Ramos (cell line): Measurements from ENCODE around the gene ABCD1.
"Not testable (repeated sequence)": the region's sequence is repeated elsewhere in the genome, so short reads cannot be mapped to it uniquely, and the experiment has no call there.

ENCODE experiments used
- in situ Hi-C: fragments of 300-500 bp; cut with MboI; formaldehyde crosslinking; loops from one replicate; pipeline ENCODE4 v1.14.3; 2022; ENCODE audit warnings: low sequenced_read_pairs; ENCODE audit not compliant: unreplicated experiment

The ABCD1 gene

GRCh38 chrX:153724252-153725038 lies at the start of gene ABCD1, which contains the start of gene BCAP31:
ABCD1 (plus strand) TSS chrX:153724856; CDS start chrX:153725267, 411 bp downstream.
BCAP31 (minus strand) TSS chrX:153724387; CDS start chrX:153723244, 1,143 bp downstream.
- in situ Hi-C loops: loop anchor here (25.0 kb wide), 1 partner anchor 813 kb away; the partner anchor contains the start of genes G6PD and IKBKG

- in situ Hi-C loops: no loop called here
Measured at GRCh38 chrX:153681175-153681574, 43.5 kb upstream of the ABCD1 start.

- in situ Hi-C loops: not testable (repeated sequence)
Measured at GRCh38 chrX:153683486-153683885, 41.2 kb upstream of the ABCD1 start.

GRCh38 chrX:153684467-153685155 lies 40.0 kb upstream of the ABCD1 start:
- in situ Hi-C loops: no loop called here

- in situ Hi-C loops: no loop called here
Measured at GRCh38 chrX:153685156-153685536, 39.5 kb upstream of the ABCD1 start.

GRCh38 chrX:153685751-153686696 lies 38.6 kb upstream of the ABCD1 start:
- in situ Hi-C loops: no loop called here

GRCh38 chrX:153686711-153687110 lies 37.9 kb upstream of the ABCD1 start:
- in situ Hi-C loops: no loop called here

- in situ Hi-C loops: no loop called here
Measured at GRCh38 chrX:153687121-153688039, 37.3 kb upstream of the ABCD1 start, which contains the start of gene SLC6A8. SLC6A8 (plus strand) TSS chrX:153687926; CDS start chrX:153688575, 649 bp downstream.

- in situ Hi-C loops: no loop called here
Measured at GRCh38 chrX:153688071-153688470, 36.6 kb upstream of the ABCD1 start.

- in situ Hi-C loops: no loop called here
Measured at GRCh38 chrX:153688506-153688905, 36.1 kb upstream of the ABCD1 start.

GRCh38 chrX:153688911-153689590 lies 35.6 kb upstream of the ABCD1 start:
- in situ Hi-C loops: no loop called here

- in situ Hi-C loops: no loop called here
Measured at GRCh38 chrX:153689654-153690465, 34.8 kb upstream of the ABCD1 start.

- in situ Hi-C loops: no loop called here
Measured at GRCh38 chrX:153690466-153690865, 34.2 kb upstream of the ABCD1 start.

GRCh38 chrX:153691032-153691827 lies 33.4 kb upstream of the ABCD1 start:
- in situ Hi-C loops: not testable (repeated sequence)

GRCh38 chrX:153692003-153692402 lies 32.7 kb upstream of the ABCD1 start:
- in situ Hi-C loops: no loop called here

- in situ Hi-C loops: no loop called here
Measured at GRCh38 chrX:153692611-153693156, 32.0 kb upstream of the ABCD1 start.
